LNCAP (cell line): Measurements from ENCODE around the gene SEC14L5.

ENCODE experiments used
- TF ChIP-seq, protein P1 (sequence below): fragments of 450-650 bp; IDR thresholded peaks from 2 replicates; pipeline ENCODE4 v1.5.1; 2017; ENCODE audit warnings: mild to moderate bottlenecking

SEC14L5 gene

DNA sequence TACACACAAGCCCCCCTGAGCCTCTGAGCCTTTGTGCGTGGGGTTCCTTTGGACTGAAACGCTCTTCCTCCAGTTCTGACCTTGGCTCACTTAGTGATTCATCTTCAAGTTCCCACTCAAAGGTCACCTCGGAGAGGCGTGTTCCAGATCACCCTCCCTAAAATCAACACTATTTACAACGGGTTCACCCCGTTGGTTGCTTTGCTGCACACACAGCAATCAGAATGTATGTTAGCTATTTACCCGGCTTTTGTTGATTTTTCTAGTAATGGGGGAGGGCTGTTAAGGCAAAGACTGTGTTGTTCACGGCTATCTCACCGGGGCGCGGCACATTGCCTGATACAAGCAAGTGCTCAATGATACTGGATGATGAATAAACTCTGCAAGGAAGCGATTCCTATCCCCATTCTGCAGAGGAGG, 74.6 kb downstream of the SEC14L5 start:
- TF ChIP-seq, protein P1, sequence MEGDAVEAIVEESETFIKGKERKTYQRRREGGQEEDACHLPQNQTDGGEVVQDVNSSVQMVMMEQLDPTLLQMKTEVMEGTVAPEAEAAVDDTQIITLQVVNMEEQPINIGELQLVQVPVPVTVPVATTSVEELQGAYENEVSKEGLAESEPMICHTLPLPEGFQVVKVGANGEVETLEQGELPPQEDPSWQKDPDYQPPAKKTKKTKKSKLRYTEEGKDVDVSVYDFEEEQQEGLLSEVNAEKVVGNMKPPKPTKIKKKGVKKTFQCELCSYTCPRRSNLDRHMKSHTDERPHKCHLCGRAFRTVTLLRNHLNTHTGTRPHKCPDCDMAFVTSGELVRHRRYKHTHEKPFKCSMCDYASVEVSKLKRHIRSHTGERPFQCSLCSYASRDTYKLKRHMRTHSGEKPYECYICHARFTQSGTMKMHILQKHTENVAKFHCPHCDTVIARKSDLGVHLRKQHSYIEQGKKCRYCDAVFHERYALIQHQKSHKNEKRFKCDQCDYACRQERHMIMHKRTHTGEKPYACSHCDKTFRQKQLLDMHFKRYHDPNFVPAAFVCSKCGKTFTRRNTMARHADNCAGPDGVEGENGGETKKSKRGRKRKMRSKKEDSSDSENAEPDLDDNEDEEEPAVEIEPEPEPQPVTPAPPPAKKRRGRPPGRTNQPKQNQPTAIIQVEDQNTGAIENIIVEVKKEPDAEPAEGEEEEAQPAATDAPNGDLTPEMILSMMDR = no peak

- TF ChIP-seq, protein P1 = no peak
These were observed 75.4 kb downstream of the SEC14L5 start, which contains the start of gene NAGPA for GRCh38 chr16:5033256-5034166. TSS of gene NAGPA (minus strand) at chr16:5033935. CDS start at chr16:5033914, 21 bp downstream.

- TF ChIP-seq, protein P1 = no peak
These were observed 76.0 kb downstream of the SEC14L5 start for GRCh38 chr16:5034167-5034523.

DNA sequence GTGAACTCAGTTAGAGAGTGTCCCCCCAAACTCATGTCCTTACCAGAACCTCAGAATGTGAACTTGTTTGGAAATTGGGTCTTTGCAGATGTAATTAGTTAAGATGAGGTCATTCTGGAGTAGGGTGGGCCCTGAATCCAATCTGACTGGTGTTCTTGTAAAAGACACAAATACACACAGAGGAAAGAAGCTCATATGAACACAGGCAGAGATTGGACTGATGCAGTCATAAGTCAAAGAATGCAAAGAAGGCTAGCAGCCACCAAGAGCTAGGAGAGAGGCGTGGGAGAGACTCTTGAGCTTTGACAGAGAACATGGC, 77.7 kb downstream of the SEC14L5 start:
- TF ChIP-seq, protein P1 = no peak

- TF ChIP-seq, protein P1 = no peak
These were observed 78.4 kb downstream of the SEC14L5 start for GRCh38 chr16:5036228-5037156.

GRCh38 chr16:5040451-5040850, 82.3 kb downstream of the SEC14L5 start:
- TF ChIP-seq, protein P1 = no peak

DNA sequence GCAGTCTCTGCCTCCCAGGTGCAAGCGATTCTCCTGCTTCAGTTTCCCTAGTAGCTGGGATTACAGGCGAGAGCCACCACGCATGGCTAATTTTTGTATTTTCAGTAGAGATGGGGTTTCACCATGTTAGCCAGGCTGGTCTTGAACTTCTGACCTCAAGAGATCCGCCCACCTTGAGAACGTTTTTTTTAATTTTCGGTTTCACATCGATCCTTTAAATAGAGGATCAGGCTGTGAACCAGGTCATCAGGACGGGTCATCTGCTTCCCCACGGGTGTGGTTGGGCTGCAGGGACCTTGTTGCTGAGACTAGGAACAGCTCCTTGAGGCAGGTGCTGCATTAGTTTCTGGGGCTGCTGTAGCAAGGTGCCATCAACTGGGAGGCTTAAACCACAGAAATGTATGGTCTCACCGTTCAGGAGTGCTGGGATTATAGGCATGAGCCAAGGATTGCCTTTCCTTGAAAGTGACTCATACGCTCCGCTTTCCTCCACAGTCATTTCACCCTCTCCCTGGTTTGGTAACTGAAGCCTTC, 83.5 kb downstream of the SEC14L5 start:
- TF ChIP-seq, protein P1 = no peak
